Smooth muscle cell (in vitro differentiated cells): Measurements from ENCODE around the gene INF2. TPM values are rescaled to one million over a fixed set of nuclear protein-coding genes. Genes with fewer than 3 reads are reported as not detected.
"Not testable (repeated sequence)": the region's sequence is repeated elsewhere in the genome, so short reads cannot be mapped to it uniquely, and the experiment has no call there.

Experiments used
- DNase-seq: peaks from one replicate; lab custom pipeline; 2025; ENCODE audit not compliant: unreplicated experiment; lab: John Stamatoyannopoulos, UW
- H2AFZ ChIP-seq: fragments of 200-600 bp; sonication (generic); 2 replicates; pipeline ENCODE4 v1.6.0; 2016; ENCODE audit warnings: antibody characterized with exemption, low read depth, mild to moderate bottlenecking
- H3F3A ChIP-seq: fragments of 200-600 bp; sonication (generic); 2 replicates; pipeline ENCODE4 v1.6.0; 2017; ENCODE audit warnings: antibody characterized with exemption, low read depth
- H3K27ac ChIP-seq: fragments of 200-600 bp; sonication (generic); 2 replicates; pipeline ENCODE4 v1.5.1; 2016; ENCODE audit warnings: low read depth, mild to moderate bottlenecking
- H3K27me3 ChIP-seq: fragments of 200-600 bp; sonication (generic); 2 replicates; pipeline ENCODE4 v1.6.1; 2016; ENCODE audit warnings: low read depth, mild to moderate bottlenecking
- H3K36me3 ChIP-seq: fragments of 200-600 bp; sonication (generic); 2 replicates; pipeline ENCODE4 v1.5.1; 2016; ENCODE audit warnings: low read depth
- H3K4me1 ChIP-seq: fragments of 200-600 bp; sonication (generic); 2 replicates; pipeline ENCODE4 v1.5.1; 2016; ENCODE audit warnings: low read depth
- H3K4me2 ChIP-seq: fragments of 200-600 bp; sonication (generic); 2 replicates; pipeline ENCODE4 v1.6.0; 2016; ENCODE audit warnings: mild to moderate bottlenecking
- H3K4me3 ChIP-seq: fragments of 200-600 bp; sonication (generic); 2 replicates; pipeline ENCODE4 v1.5.1; 2016; ENCODE audit warnings: mild to moderate bottlenecking
- H3K79me2 ChIP-seq: fragments of 200-600 bp; sonication (generic); 2 replicates; pipeline ENCODE4 v1.6.0; 2016; ENCODE audit warnings: low read depth, mild to moderate bottlenecking
- H3K9ac ChIP-seq: fragments of 200-600 bp; sonication (generic); 2 replicates; pipeline ENCODE4 v1.6.0; 2016; ENCODE audit warnings: low read depth
- H3K9me3 ChIP-seq: fragments of 200-600 bp; sonication (generic); replicated peaks from 2 replicates; pipeline ENCODE4 v1.5.1; 2016; ENCODE audit warnings: low read depth
- H4K20me1 ChIP-seq: fragments of 200-600 bp; sonication (generic); 2 replicates; pipeline ENCODE4 v1.6.0; 2016; ENCODE audit warnings: low read depth
- CTCF ChIP-seq: fragments of 200-600 bp; sonication (generic); IDR thresholded peaks from 2 replicates; pipeline ENCODE4 v1.5.1; 2017; ENCODE audit warnings: borderline replicate concordance, mild to moderate bottlenecking, antibody characterized with exemption; ENCODE audit not compliant: insufficient read depth, poor library complexity, severe bottlenecking
- WGBS: methylation state at CpG from one replicate; pipeline ENCODE4 v1.1.7; 2016; ENCODE audit warnings: low lambda C conversion rate; 5-methylcytosine and 5-hydroxymethylcytosine counted together
- polyA plus RNA-seq: library from polyadenylated mRNA; unstranded; fragments of >200 nt; fragmentation: Nextera tagmentation; extraction: Ambion mirVana; gene quantifications from 2 replicates; pipeline ENCODE4 v1.2.1, GENCODE V29; 2016
- total RNA-seq: library from RNA; depleted of rRNA; stranded (reverse); fragments of >200 nt; gene quantifications from 2 replicates; pipeline ENCODE4 v1.2.3, GENCODE V29; 2014

Gene INF2
- total and polyA plus RNA-seq, 2 experiments from 2014 or later, result 19.9 to 29.8 TPM

GRCh38 chr14:104650981-104651875 is 38.2 kb upstream of the INF2 start:
- Histone ChIP-seq H4K20me1 (no peaks in the 10 kb centered on the region), H3K4me1 (no peaks in the 10 kb centered on the region), H3K27ac (no peak overlapping the region), H3K27me3 (no peaks in the 10 kb centered on the region), H3K4me3 (no peak overlapping the region), H3K9me3 (no peaks in the 10 kb centered on the region), H3K36me3 (no peaks in the 10 kb centered on the region), H3K79me2 (no peaks in the 10 kb centered on the region), H3F3A (no peaks in the 10 kb centered on the region), H3K4me2 (no peak overlapping the region), H2AFZ (no peak overlapping the region), H3K9ac (no peak overlapping the region)
- 93% methylated on average over 23 of the region's 24 CpGs for WGBS
- DNase-seq, result no peak
- no peak for TF ChIP-seq CTCF

- Histone ChIP-seq H3K9me3 (no peaks in the 10 kb centered on the region), H3K79me2 (no peaks in the 10 kb centered on the region), H3K4me3 (no peak overlapping the region), H2AFZ (no peak overlapping the region), H3K36me3 (no peaks in the 10 kb centered on the region), H3K9ac (no peak overlapping the region), H3F3A (no peaks in the 10 kb centered on the region), H3K4me2 (no peak overlapping the region), H3K27ac (no peak overlapping the region), H4K20me1 (no peaks in the 10 kb centered on the region), H3K27me3 (no peaks in the 10 kb centered on the region), H3K4me1 (no peaks in the 10 kb centered on the region)
- WGBS, result 83% methylated on average over 20 of the region's 20 CpGs
- DNase-seq, result no peak
- TF ChIP-seq CTCF, result no peak
These were observed 37.5 kb upstream of the INF2 start for GRCh38 chr14:104651876-104652260.

GRCh38 chr14:104652386-104652785 is 37.0 kb upstream of the INF2 start:
- 95% methylated on average over 9 of the region's 9 CpGs for WGBS

GRCh38 chr14:104653130-104653920 is 36.1 kb upstream of the INF2 start:
- H3K27me3 ChIP-seq, DNase-seq, H3K4me1 ChIP-seq, H3K36me3 ChIP-seq, H3K9ac ChIP-seq, H3K4me2 ChIP-seq, H3K9me3 ChIP-seq, H3F3A ChIP-seq, H2AFZ ChIP-seq, H4K20me1 ChIP-seq, H3K4me3 ChIP-seq, H3K27ac ChIP-seq, H3K79me2 ChIP-seq: not testable (repeated sequence)
- WGBS, result 96% methylated on average over 38 of the region's 52 CpGs

More at GRCh38 chr14:104652386-104652785, 37.0 kb upstream of the INF2 start:
- no peak overlapping the region for H3K4me3 ChIP-seq
- H3K36me3 ChIP-seq, result no peaks in the 10 kb centered on the region
- H3K27ac ChIP-seq, result no peak overlapping the region
- no peak for TF ChIP-seq CTCF
- no peak for DNase-seq
- no peaks in the 10 kb centered on the region for H3F3A ChIP-seq
- no peak overlapping the region for H3K9ac ChIP-seq
- H2AFZ ChIP-seq, result no peak overlapping the region
- H4K20me1 ChIP-seq, result no peaks in the 10 kb centered on the region
- no peaks in the 10 kb centered on the region for H3K79me2 ChIP-seq
- no peaks in the 10 kb centered on the region for H3K27me3 ChIP-seq
- H3K9me3 ChIP-seq, result no peaks in the 10 kb centered on the region
- no peaks in the 10 kb centered on the region for H3K4me1 ChIP-seq
- no peak overlapping the region for H3K4me2 ChIP-seq
